Neural progenitor cell (in vitro differentiated cells): ENCODE results near the gene ZNF276. TPM values are rescaled to one million over a fixed set of nuclear protein-coding genes. Genes with fewer than 3 reads are reported as not detected.
"Not testable (repeated sequence)": the region's sequence is repeated elsewhere in the genome, so short reads cannot be mapped to it uniquely, and the experiment has no call there.

Experiments used
- DNase-seq: peaks from one replicate; pipeline ENCODE4 v3.0.0-alpha.2; 2016; ENCODE audit warnings: low spot score
- H2AFZ ChIP-seq: fragments of 200-600 bp; sonication (generic); replicated peaks from 2 replicates; pipeline ENCODE4 v1.6.1; 2016; ENCODE audit warnings: antibody characterized with exemption
- H3F3A ChIP-seq: fragments of 200-600 bp; sonication (generic); 2 replicates; pipeline ENCODE4 v1.6.1; 2016; ENCODE audit warnings: antibody characterized with exemption, low read depth
- H3K27ac ChIP-seq: fragments of 200-600 bp; sonication (generic); 2 replicates; pipeline ENCODE4 v1.5.1; 2016; ENCODE audit warnings: mild to moderate bottlenecking
- H3K27me3 ChIP-seq: fragments of 200-600 bp; sonication (generic); 2 replicates; pipeline ENCODE4 v1.6.1; 2016; ENCODE audit warnings: mild to moderate bottlenecking, moderate library complexity
- H3K36me3 ChIP-seq: fragments of 200-600 bp; sonication (generic); 2 replicates; pipeline ENCODE4 v1.5.1; 2016
- H3K4me1 ChIP-seq: fragments of 200-600 bp; sonication (generic); 2 replicates; pipeline ENCODE4 v1.6.1; 2016; ENCODE audit warnings: mixed run types
- H3K4me2 ChIP-seq: fragments of 200-600 bp; sonication (generic); 2 replicates; pipeline ENCODE4 v1.6.1; 2016
- H3K4me3 ChIP-seq: fragments of 200-600 bp; sonication (generic); 2 replicates; pipeline ENCODE4 v1.5.1; 2016
- H3K79me2 ChIP-seq: fragments of 200-600 bp; sonication (generic); 2 replicates; pipeline ENCODE4 v1.6.1; 2016; ENCODE audit warnings: low read depth
- H3K9ac ChIP-seq: fragments of 200-600 bp; sonication (generic); 2 replicates; pipeline ENCODE4 v1.6.1; 2016
- H3K9me3 ChIP-seq: fragments of 200-600 bp; sonication (generic); 2 replicates; pipeline ENCODE4 v1.5.1; 2016; ENCODE audit warnings: low read depth
- H4K20me1 ChIP-seq: fragments of 200-600 bp; sonication (generic); 2 replicates; pipeline ENCODE4 v1.6.1; 2016; ENCODE audit warnings: low read depth
- H3K27ac Mint-ChIP-seq: 3 replicates; pipeline ENCODE4 v1.8.0; 2021; ENCODE audit warnings: mixed read lengths
- H3K27me3 Mint-ChIP-seq: 2 replicates; pipeline ENCODE4 v1.8.0; 2022; ENCODE audit warnings: low read depth, mild to moderate bottlenecking, inconsistent platforms, moderate library complexity, mixed read lengths; ENCODE audit not compliant: insufficient read depth
- H3K36me3 Mint-ChIP-seq: 3 replicates; pipeline ENCODE4 v1.8.0; 2021; ENCODE audit warnings: mixed read lengths
- H3K4me1 Mint-ChIP-seq: 3 replicates; pipeline ENCODE4 v1.8.0; 2021; ENCODE audit warnings: mixed read lengths
- H3K4me3 Mint-ChIP-seq: 3 replicates; pipeline ENCODE4 v1.8.0; 2021; ENCODE audit warnings: mild to moderate bottlenecking, moderate library complexity, mixed read lengths
- H3K9me3 Mint-ChIP-seq: 3 replicates; pipeline ENCODE4 v1.8.0; 2020; ENCODE audit warnings: mixed read lengths
- CTCF ChIP-seq: fragments of 200-600 bp; sonication (generic); IDR thresholded peaks from 2 replicates; pipeline ENCODE4 v1.5.1; 2017; ENCODE audit warnings: antibody characterized with exemption, mild to moderate bottlenecking
- EZH2 ChIP-seq: fragments of 200-600 bp; sonication (generic); IDR thresholded peaks from 2 replicates; pipeline ENCODE4 v1.6.1; 2017; ENCODE audit warnings: antibody characterized with exemption, mild to moderate bottlenecking, moderate library complexity
- EZH2phosphoT487 ChIP-seq: fragments of 200-600 bp; sonication (generic); IDR thresholded peaks from 2 replicates; pipeline ENCODE4 v1.6.1; 2017; ENCODE audit warnings: antibody characterized with exemption
- total RNA-seq: library from RNA; depleted of rRNA; stranded (reverse); fragments of >200 nt; gene quantifications from 2 replicates; pipeline ENCODE4 v1.2.3, GENCODE V29; 2015; ENCODE audit warnings: low replicate concordance

Gene ZNF276
- total RNA-seq, 1 donor from 2014 or later = 8.4 TPM

- H3K36me3 ChIP-seq = peaks cover 1% of the 10 kb centered on the region
- Mint-ChIP-seq H3K4me1 (peaks cover 14% of the 10 kb centered on the region), H3K27me3 (peaks cover 16% of the 10 kb centered on the region), H3K36me3 (peaks cover 39% of the 10 kb centered on the region), H3K9me3 (peaks cover 14% of the 10 kb centered on the region), H3K27ac (peak overlapping the region; percentile 88), H3K4me3 (peak overlapping the region; percentile 92)
- H2AFZ ChIP-seq = peak overlapping the region; percentile 94
- no peak overlapping the region for H3K27ac ChIP-seq
- no peaks in the 10 kb centered on the region for H3K27me3 ChIP-seq
- DNase-seq = peak; percentile 48
- H3F3A ChIP-seq = peaks cover 7% of the 10 kb centered on the region
- H3K79me2 ChIP-seq = peaks cover 31% of the 10 kb centered on the region
- peak overlapping the region; percentile 33 for H3K9ac ChIP-seq
- peak overlapping the region; percentile 65 for H3K4me3 ChIP-seq
- H3K4me1 ChIP-seq = peaks cover 5% of the 10 kb centered on the region
- TF ChIP-seq EZH2 = no peak
- no peak for TF ChIP-seq EZH2phosphoT487
- no peak for TF ChIP-seq CTCF
- H3K9me3 ChIP-seq = no peaks in the 10 kb centered on the region
- H4K20me1 ChIP-seq = no peaks in the 10 kb centered on the region
- H3K4me2 ChIP-seq = peak overlapping the region; percentile 77
Measured at GRCh38 chr16:89687092-89687940, 34.0 kb upstream of the ZNF276 start.

DNA sequence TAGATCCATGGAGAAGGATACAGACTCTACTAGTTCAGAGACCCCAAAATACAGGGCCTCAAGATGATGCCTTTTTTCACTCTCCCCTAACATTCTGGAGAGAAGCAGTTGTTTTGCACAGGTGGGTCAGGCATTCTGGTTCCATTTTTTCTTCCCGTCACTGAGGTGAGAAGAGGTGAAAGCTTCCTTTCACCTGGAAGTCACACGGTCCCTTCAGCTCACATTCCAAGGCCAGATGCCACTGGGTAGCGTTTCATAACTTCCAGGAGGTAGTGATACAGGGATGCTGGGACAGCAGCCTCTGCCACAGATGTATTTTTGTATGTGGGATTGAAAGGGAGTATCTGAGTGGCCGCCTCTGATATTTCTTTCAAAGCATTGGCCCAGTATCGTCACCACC, 32.9 kb upstream of the ZNF276 start:
- no peak overlapping the region for H3K27ac ChIP-seq
- H3K4me2 ChIP-seq = no peak overlapping the region
- H3K27me3 Mint-ChIP-seq = peaks cover 17% of the 10 kb centered on the region
- H3K4me3 Mint-ChIP-seq = peak overlapping the region; percentile 92
- peaks cover 12% of the 10 kb centered on the region for H3K9me3 Mint-ChIP-seq
- peaks cover 31% of the 10 kb centered on the region for H3K79me2 ChIP-seq
- H3K4me3 ChIP-seq = no peak overlapping the region
- peaks cover 5% of the 10 kb centered on the region for H3K4me1 ChIP-seq
- DNase-seq = no peak
- peaks cover 14% of the 10 kb centered on the region for H3K4me1 Mint-ChIP-seq
- H3K9me3 ChIP-seq = no peaks in the 10 kb centered on the region
- peaks cover 33% of the 10 kb centered on the region for H3K36me3 Mint-ChIP-seq
- TF ChIP-seq CTCF (no peak), EZH2phosphoT487 (no peak), EZH2 (no peak)
- H2AFZ ChIP-seq = no peak overlapping the region
- no peak overlapping the region for H3K27ac Mint-ChIP-seq
- H3K9ac ChIP-seq = no peak overlapping the region
- no peaks in the 10 kb centered on the region for H4K20me1 ChIP-seq
- no peaks in the 10 kb centered on the region for H3K27me3 ChIP-seq
- no peaks in the 10 kb centered on the region for H3K36me3 ChIP-seq
- peaks cover 7% of the 10 kb centered on the region for H3F3A ChIP-seq

- Histone ChIP-seq H3F3A (peaks cover 7% of the 10 kb centered on the region), H3K36me3 (no peaks in the 10 kb centered on the region), H4K20me1 (no peaks in the 10 kb centered on the region), H2AFZ (no peak overlapping the region), H3K9me3 (no peaks in the 10 kb centered on the region), H3K27me3 (no peaks in the 10 kb centered on the region), H3K79me2 (peaks cover 31% of the 10 kb centered on the region), H3K4me2 (no peak overlapping the region), H3K4me3 (no peak overlapping the region), H3K4me1 (peaks cover 5% of the 10 kb centered on the region), H3K9ac (no peak overlapping the region), H3K27ac (no peak overlapping the region)
- Mint-ChIP-seq H3K27me3 (peaks cover 17% of the 10 kb centered on the region), H3K4me3 (no peak overlapping the region), H3K4me1 (peaks cover 14% of the 10 kb centered on the region), H3K9me3 (peaks cover 9% of the 10 kb centered on the region), H3K27ac (no peak overlapping the region), H3K36me3 (peaks cover 28% of the 10 kb centered on the region)
- no peak for DNase-seq
- TF ChIP-seq EZH2phosphoT487 (no peak), EZH2 (no peak), CTCF (no peak)
Measured at GRCh38 chr16:89689142-89689541, 32.2 kb upstream of the ZNF276 start.

GRCh38 chr16:89689621-89690020, 31.7 kb upstream of the ZNF276 start:
- H3F3A ChIP-seq, H3K27ac ChIP-seq, H3K9ac ChIP-seq, H3K27me3 ChIP-seq, H3K36me3 ChIP-seq, H3K4me3 Mint-ChIP-seq, H3K9me3 ChIP-seq, H4K20me1 ChIP-seq, H3K9me3 Mint-ChIP-seq, H3K4me1 ChIP-seq, DNase-seq, H3K4me3 ChIP-seq, H3K27ac Mint-ChIP-seq, H2AFZ ChIP-seq, H3K4me2 ChIP-seq: not testable (repeated sequence)
- peaks cover 31% of the 10 kb centered on the region for H3K79me2 ChIP-seq
- Mint-ChIP-seq H3K27me3 (peaks cover 14% of the 10 kb centered on the region), H3K4me1 (peaks cover 14% of the 10 kb centered on the region), H3K36me3 (peaks cover 25% of the 10 kb centered on the region)
